HEK293 (cell line): ENCODE measurements around the gene FALEC.
A peak's percentile ranks its signal among the peaks of the same experiment; 100 is the strongest.

Source experiments
- CTCF ChIA-PET: fragments of 350-600 bp; formaldehyde crosslinking; extraction: SDS; loops from one replicate; lab custom pipeline; 2021; ENCODE audit warnings: antibody characterized with exemption; lab: Yijun Ruan, JAX
- POLR2A ChIA-PET: fragments of 300-600 bp; formaldehyde crosslinking; extraction: SDS; loops from one replicate; lab custom pipeline; 2020; ENCODE audit warnings: antibody characterized with exemption, inconsistent platforms; lab: Yijun Ruan, JAX
- H3K27ac ChIP-seq: fragments of 200-500 bp; sonication (Bioruptor generic); 2 replicates; pipeline ENCODE4 v1.5.1; 2014; ENCODE audit warnings: low read depth, low read length, control low read depth, inconsistent platforms; ENCODE audit errors: extremely low read depth
- H3K36me3 ChIP-seq, 2 experiments: fragments of 200-500 bp in 1 of 2; sonication (Bioruptor generic) in 1 of 2; 1 replicate in 1 of 2; 2 replicates in 1 of 2; pipeline ENCODE4 v1.5.1; 2014 to 2017; ENCODE audit warnings: inconsistent platforms in 2 of 2, low read length in 2 of 2; ENCODE audit not compliant: control insufficient read depth in 2 of 2, insufficient read depth in 1 of 2
- H3K4me1 ChIP-seq: fragments of 200-500 bp; sonication (Bioruptor generic); 2 replicates; pipeline ENCODE4 v1.5.1; 2014; ENCODE audit warnings: mild to moderate bottlenecking, low read length, inconsistent platforms; ENCODE audit not compliant: control insufficient read depth, insufficient read depth
- H3K4me3 ChIP-seq: 2 replicates; pipeline ENCODE4 v1.5.1; 2011; ENCODE audit warnings: low read depth, mild to moderate bottlenecking, control low read depth, low read length, moderate library complexity
- H3K9me3 ChIP-seq: fragments of 200-500 bp; sonication (Bioruptor generic); 2 replicates; pipeline ENCODE4 v1.5.1; 2014; ENCODE audit warnings: low read depth, low read length, inconsistent platforms; ENCODE audit not compliant: control insufficient read depth, insufficient read depth
- EGR2 ChIP-seq: fragments of 450-650 bp; formaldehyde crosslinking; IDR thresholded peaks from 2 replicates; pipeline ENCODE4 v1.5.1; 2016; ENCODE audit warnings: low read depth, missing biosample characterization, missing genetic modification characterization
- GLIS1 ChIP-seq: fragments of 450-650 bp; formaldehyde crosslinking; IDR thresholded peaks from 2 replicates; pipeline ENCODE4 v1.5.1; 2016; ENCODE audit warnings: missing biosample characterization, missing genetic modification characterization
- KLF16 ChIP-seq: fragments of 450-650 bp; formaldehyde crosslinking; IDR thresholded peaks from 2 replicates; pipeline ENCODE4 v1.5.1; 2017; ENCODE audit warnings: missing biosample characterization, missing genetic modification characterization
- KLF7 ChIP-seq: fragments of 450-650 bp; formaldehyde crosslinking; IDR thresholded peaks from 2 replicates; pipeline ENCODE4 v1.5.1; 2016; ENCODE audit warnings: missing biosample characterization, missing genetic modification characterization, borderline replicate concordance
- ZBTB17 ChIP-seq: fragments of 450-650 bp; formaldehyde crosslinking; IDR thresholded peaks from 2 replicates; pipeline ENCODE4 v1.5.1; 2016; ENCODE audit warnings: missing biosample characterization, missing genetic modification characterization
- ZFP37 ChIP-seq: fragments of 450-650 bp; formaldehyde crosslinking; IDR thresholded peaks from 2 replicates; pipeline ENCODE4 v1.5.1; 2016; ENCODE audit warnings: missing biosample characterization, missing genetic modification characterization
- ZNF121 ChIP-seq: fragments of 450-650 bp; formaldehyde crosslinking; IDR thresholded peaks from 2 replicates; pipeline ENCODE4 v1.5.1; 2016; ENCODE audit warnings: missing biosample characterization, missing genetic modification characterization
- ZNF76 ChIP-seq: fragments of 450-650 bp; formaldehyde crosslinking; IDR thresholded peaks from 2 replicates; pipeline ENCODE4; 2016; ENCODE audit warnings: low read depth, missing biosample characterization, missing genetic modification characterization, borderline replicate concordance
- ZSCAN23 ChIP-seq: fragments of 450-650 bp; formaldehyde crosslinking; IDR thresholded peaks from 2 replicates; pipeline ENCODE4 v1.5.1; 2016; ENCODE audit warnings: missing biosample characterization, missing genetic modification characterization
- TF ChIP-seq, protein P1 (sequence below): fragments of 450-650 bp; IDR thresholded peaks from 2 replicates; pipeline ENCODE4 v1.5.1; 2018; ENCODE audit warnings: missing biosample characterization, missing genetic modification characterization
- TF ChIP-seq, protein P2 (sequence below): fragments of 450-650 bp; formaldehyde crosslinking; IDR thresholded peaks from 2 replicates; pipeline ENCODE4 v1.5.1; 2016; ENCODE audit warnings: missing biosample characterization, missing genetic modification characterization
- TF ChIP-seq, protein P3 (sequence below): fragments of 450-650 bp; IDR thresholded peaks from 2 replicates; pipeline ENCODE4 v1.5.1; 2018; ENCODE audit warnings: missing biosample characterization, mild to moderate bottlenecking, missing genetic modification characterization
- TF ChIP-seq, protein P4 (sequence below): fragments of 450-650 bp; formaldehyde crosslinking; IDR thresholded peaks from 2 replicates; pipeline ENCODE4 v1.5.1; 2016; ENCODE audit warnings: missing biosample characterization, missing genetic modification characterization

FALEC gene

DNA sequence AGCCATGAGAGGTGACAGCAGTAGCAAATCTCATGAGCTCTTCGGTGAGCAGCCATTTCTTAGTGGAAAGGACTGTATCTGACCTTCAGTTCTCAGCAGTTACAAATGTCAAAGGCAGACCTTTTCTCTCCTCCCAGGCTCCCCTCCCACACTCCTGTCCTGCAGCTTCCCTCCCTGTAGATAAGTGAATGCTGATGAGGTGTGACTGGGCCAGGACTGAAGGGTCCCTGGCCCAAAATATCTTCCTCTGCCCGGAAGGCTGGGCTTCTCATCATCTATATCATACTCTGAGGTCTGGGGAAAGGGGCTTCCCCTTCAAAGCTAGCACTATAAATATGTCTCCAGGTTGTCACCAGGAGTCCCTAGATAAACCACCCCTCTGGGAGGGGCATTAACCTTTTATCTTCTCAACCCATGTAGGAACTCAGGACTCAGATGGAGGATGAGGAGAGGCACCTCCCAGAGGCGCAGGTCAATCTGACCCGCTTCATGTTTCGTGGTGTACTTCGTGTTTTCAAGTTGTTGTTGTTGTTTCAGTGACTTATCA, 30.0 kb downstream of the FALEC start:
- H3K4me3 ChIP-seq, result no peak overlapping the region
- CTCF ChIA-PET, result interaction anchor here (0.8 to 8.8 kb wide), 3 partner anchors 9 to 14 kb away, joined by 3 to 73 read pairs (median 13); no protein-coding TSS in a partner anchor
- no peaks in the 10 kb centered on the region for H3K36me3 ChIP-seq
- no peaks in the 10 kb centered on the region for H3K9me3 ChIP-seq
- H3K27ac ChIP-seq, result no peak overlapping the region
- TF ChIP-seq, protein P1, sequence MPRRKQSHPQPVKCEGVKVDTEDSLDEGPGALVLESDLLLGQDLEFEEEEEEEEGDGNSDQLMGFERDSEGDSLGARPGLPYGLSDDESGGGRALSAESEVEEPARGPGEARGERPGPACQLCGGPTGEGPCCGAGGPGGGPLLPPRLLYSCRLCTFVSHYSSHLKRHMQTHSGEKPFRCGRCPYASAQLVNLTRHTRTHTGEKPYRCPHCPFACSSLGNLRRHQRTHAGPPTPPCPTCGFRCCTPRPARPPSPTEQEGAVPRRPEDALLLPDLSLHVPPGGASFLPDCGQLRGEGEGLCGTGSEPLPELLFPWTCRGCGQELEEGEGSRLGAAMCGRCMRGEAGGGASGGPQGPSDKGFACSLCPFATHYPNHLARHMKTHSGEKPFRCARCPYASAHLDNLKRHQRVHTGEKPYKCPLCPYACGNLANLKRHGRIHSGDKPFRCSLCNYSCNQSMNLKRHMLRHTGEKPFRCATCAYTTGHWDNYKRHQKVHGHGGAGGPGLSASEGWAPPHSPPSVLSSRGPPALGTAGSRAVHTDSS, result no peak
- 0 out of 2 replicates have a peak, but pooled peaks have one; percentile 1 for TF ChIP-seq ZNF121 (tag by site-specific recombination)
- TF ChIP-seq, all 188 proteins: peak for 1
- no peaks in the 10 kb centered on the region; the same call in 1 of the 2 replicates for H3K4me1 ChIP-seq
- POLR2A ChIA-PET, result interaction anchor here (0.6 to 0.7 kb wide), 2 partner anchors 29 to 237 kb away, joined by 4 to 5 read pairs; no protein-coding TSS in a partner anchor

DNA sequence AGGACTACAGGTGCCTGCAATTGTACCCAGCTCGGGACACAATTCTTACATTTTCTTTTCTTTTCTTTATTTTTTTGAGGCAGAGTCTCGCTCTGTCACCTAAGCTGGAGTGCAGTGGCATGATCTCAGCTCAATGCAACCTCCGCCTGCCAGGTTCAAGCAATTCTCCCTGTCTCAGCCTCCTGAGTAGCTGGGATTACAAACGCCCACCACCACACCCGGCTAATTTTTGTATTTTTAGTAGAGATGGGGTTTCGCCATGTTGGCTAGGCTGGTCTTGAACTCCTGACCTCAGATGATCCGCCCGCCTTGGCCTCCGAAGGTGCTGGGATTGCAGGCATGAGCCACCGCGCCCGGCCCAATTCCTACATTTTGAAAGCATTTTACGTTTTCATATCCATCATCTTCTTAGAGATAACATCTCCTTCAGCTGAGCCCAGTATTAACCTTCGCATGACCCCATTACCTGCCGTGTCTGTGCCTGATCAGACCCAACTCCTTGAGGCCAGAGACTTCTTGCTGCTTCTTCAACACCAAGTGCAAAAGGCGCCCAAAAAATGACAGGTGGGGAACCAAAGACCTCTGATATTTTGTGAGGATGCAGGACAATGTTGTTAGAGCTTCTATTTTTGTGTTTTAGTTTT, 30.9 kb downstream of the FALEC start:
- Histone ChIP-seq H3K9me3 (no peaks in the 10 kb centered on the region), H3K36me3 (no peaks in the 10 kb centered on the region), H3K27ac (no peak overlapping the region), H3K4me1 (no peaks in the 10 kb centered on the region; the same call in 1 of the 2 replicates), H3K4me3 (no peak overlapping the region)
- CTCF ChIA-PET, result interaction anchor here (3.0 to 8.8 kb wide), 2 partner anchors 13 kb away, joined by 13 to 73 read pairs; no protein-coding TSS in a partner anchor
- TF ChIP-seq EGR2 (tag by site-specific recombination) (0 out of 2 replicates have a peak, but pooled peaks have one; percentile 17), ZBTB17 (tag by site-specific recombination) (no peak), KLF7 (tag by site-specific recombination) (no peak), GLIS1 (tag by site-specific recombination) (no peak)
- TF ChIP-seq, all 188 proteins: peak for 1
- POLR2A ChIA-PET, result no interaction called here

DNA sequence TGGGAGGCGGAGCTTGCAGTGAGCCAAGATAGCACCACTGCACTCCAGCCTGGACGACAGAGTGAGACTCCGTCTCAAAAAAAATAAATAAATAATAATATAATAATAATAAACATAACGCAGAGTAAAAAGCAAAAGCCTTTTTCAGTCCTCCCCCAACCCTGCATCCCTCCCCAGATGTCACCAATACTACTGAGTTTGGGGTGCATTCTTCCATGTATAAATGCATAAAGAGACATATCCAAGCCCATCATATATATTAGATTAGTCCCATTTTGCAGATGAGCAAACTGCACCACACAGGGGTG, 32.7 kb downstream of the FALEC start:
- POLR2A ChIA-PET, result interaction anchor here (0.9 to 2.5 kb wide), 6 partner anchors 10 to 149 kb away, joined by 3 to 10 read pairs (median 4); partner anchors contain the start of genes ENSA, GOLPH3L and MCL1
- H3K4me1 ChIP-seq, result no peaks in the 10 kb centered on the region; the same call in 1 of the 2 replicates
- TF ChIP-seq ZFP37 (no peak), KLF16 (tag by site-specific recombination) (no peak), ZSCAN23 (tag by site-specific recombination) (no peak), ZNF76 (tag by site-specific recombination) (no peak)
- TF ChIP-seq, protein P2, sequence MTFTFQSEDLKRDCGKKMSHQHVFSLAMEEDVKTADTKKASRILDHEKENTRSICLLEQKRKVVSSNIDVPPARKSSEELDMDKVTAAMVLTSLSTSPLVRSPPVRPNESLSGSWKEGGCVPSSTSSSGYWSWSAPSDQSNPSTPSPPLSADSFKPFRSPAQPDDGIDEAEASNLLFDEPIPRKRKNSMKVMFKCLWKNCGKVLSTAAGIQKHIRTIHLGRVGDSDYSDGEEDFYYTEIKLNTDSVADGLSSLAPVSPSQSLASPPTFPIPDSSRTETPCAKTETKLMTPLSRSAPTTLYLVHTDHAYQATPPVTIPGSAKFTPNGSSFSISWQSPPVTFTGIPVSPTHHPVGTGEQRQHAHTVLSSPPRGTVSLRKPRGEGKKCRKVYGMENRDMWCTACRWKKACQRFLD (tag by site-specific recombination), result no peak
- TF ChIP-seq, protein P3, sequence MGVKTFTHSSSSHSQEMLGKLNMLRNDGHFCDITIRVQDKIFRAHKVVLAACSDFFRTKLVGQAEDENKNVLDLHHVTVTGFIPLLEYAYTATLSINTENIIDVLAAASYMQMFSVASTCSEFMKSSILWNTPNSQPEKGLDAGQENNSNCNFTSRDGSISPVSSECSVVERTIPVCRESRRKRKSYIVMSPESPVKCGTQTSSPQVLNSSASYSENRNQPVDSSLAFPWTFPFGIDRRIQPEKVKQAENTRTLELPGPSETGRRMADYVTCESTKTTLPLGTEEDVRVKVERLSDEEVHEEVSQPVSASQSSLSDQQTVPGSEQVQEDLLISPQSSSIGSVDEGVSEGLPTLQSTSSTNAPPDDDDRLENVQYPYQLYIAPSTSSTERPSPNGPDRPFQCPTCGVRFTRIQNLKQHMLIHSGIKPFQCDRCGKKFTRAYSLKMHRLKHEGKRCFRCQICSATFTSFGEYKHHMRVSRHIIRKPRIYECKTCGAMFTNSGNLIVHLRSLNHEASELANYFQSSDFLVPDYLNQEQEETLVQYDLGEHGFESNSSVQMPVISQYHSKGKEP (tag by site-specific recombination), result no peak
- TF ChIP-seq, protein P4, sequence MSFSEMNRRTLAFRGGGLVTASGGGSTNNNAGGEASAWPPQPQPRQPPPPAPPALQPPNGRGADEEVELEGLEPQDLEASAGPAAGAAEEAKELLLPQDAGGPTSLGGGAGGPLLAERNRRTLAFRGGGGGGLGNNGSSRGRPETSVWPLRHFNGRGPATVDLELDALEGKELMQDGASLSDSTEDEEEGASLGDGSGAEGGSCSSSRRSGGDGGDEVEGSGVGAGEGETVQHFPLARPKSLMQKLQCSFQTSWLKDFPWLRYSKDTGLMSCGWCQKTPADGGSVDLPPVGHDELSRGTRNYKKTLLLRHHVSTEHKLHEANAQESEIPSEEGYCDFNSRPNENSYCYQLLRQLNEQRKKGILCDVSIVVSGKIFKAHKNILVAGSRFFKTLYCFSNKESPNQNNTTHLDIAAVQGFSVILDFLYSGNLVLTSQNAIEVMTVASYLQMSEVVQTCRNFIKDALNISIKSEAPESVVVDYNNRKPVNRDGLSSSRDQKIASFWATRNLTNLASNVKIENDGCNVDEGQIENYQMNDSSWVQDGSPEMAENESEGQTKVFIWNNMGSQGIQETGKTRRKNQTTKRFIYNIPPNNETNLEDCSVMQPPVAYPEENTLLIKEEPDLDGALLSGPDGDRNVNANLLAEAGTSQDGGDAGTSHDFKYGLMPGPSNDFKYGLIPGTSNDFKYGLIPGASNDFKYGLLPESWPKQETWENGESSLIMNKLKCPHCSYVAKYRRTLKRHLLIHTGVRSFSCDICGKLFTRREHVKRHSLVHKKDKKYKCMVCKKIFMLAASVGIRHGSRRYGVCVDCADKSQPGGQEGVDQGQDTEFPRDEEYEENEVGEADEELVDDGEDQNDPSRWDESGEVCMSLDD (tag by site-specific recombination), result no peak
- H3K9me3 ChIP-seq, result no peaks in the 10 kb centered on the region
- no peak overlapping the region for H3K27ac ChIP-seq
- H3K4me3 ChIP-seq, result peak overlapping the region; percentile 50; the same call in 1 of the 2 replicates
- CTCF ChIA-PET, result interaction anchor here (0.5 to 8.8 kb wide), 6 partner anchors 9 to 70 kb away, joined by 3 to 73 read pairs (median 5); no protein-coding TSS in a partner anchor
- no peaks in the 10 kb centered on the region for H3K36me3 ChIP-seq
